Measurements from ENCODE around the gene PCED1B. TPM values are rescaled to one million over a fixed set of nuclear protein-coding genes. Genes with fewer than 3 reads are reported as not detected.
"Not testable (repeated sequence)": the region's sequence is repeated elsewhere in the genome, so short reads cannot be mapped to it uniquely, and the experiment has no call there.

The PCED1B gene
- total and polyA plus RNA-seq, 2 experiments from 2014 or later: 5.1 to 6.6 TPM

- not testable (repeated sequence) for H3F3A ChIP-seq (replicated peaks; ENCODE audit: low read depth); DNase-seq (ENCODE audit: low spot score); H3K4me3 Mint-ChIP-seq; H3K4me1 ChIP-seq (ENCODE audit: insufficient read depth); H3K27me3 ChIP-seq (ENCODE audit: insufficient read depth); H3K4me2 ChIP-seq; H3K36me3 ChIP-seq (ENCODE audit: insufficient read depth); H3K4me3 ChIP-seq; ATAC-seq; H3K79me2 ChIP-seq (replicated peaks; ENCODE audit: insufficient read depth); H3K4me1 Mint-ChIP-seq; H3K27ac Mint-ChIP-seq; H4K20me1 ChIP-seq (replicated peaks; ENCODE audit: insufficient read depth); H3K27me3 Mint-ChIP-seq (ENCODE audit: insufficient read depth, low read depth, poor library complexity); H2AFZ ChIP-seq; H3K27ac ChIP-seq (ENCODE audit: low read depth); H3K9me2 ChIP-seq (ENCODE audit: insufficient read depth)
- peaks cover 19% of the 10 kb centered on the region for H3K9me3 Mint-ChIP-seq
- peaks cover 11% of the 10 kb centered on the region for H3K36me3 Mint-ChIP-seq (ENCODE audit: low read depth)
Observed at GRCh38 chr12:47170281-47170680, 90.9 kb downstream of the PCED1B start.

- no peaks in the 10 kb centered on the region for H4K20me1 ChIP-seq (replicated peaks; ENCODE audit: insufficient read depth)
- no peak overlapping the region for H3K27ac ChIP-seq (ENCODE audit: low read depth)
- H3K27ac Mint-ChIP-seq: no peak overlapping the region
- H3K4me3 ChIP-seq: no peak overlapping the region
- DNase-seq (ENCODE audit: low spot score): no peak
- H3K9me3 Mint-ChIP-seq: no peaks in the 10 kb centered on the region
- no peaks in the 10 kb centered on the region for H3K36me3 ChIP-seq (ENCODE audit: insufficient read depth)
- H3K36me3 Mint-ChIP-seq (ENCODE audit: low read depth): no peaks in the 10 kb centered on the region
- H2AFZ ChIP-seq: no peak overlapping the region
- H3K27me3 ChIP-seq (ENCODE audit: insufficient read depth): no peaks in the 10 kb centered on the region
- no peaks in the 10 kb centered on the region for H3F3A ChIP-seq (replicated peaks; ENCODE audit: low read depth)
- no peak overlapping the region for H3K4me2 ChIP-seq
- no peaks in the 10 kb centered on the region for H3K27me3 Mint-ChIP-seq (ENCODE audit: insufficient read depth, low read depth, poor library complexity)
- H3K4me1 ChIP-seq (ENCODE audit: insufficient read depth): no peaks in the 10 kb centered on the region
- H3K4me1 Mint-ChIP-seq: no peaks in the 10 kb centered on the region
- no peaks in the 10 kb centered on the region for H3K79me2 ChIP-seq (replicated peaks; ENCODE audit: insufficient read depth)
- H3K9me2 ChIP-seq (ENCODE audit: insufficient read depth): no peaks in the 10 kb centered on the region
- no peak overlapping the region for H3K4me3 Mint-ChIP-seq
- TF ChIP-seq POLR2AphosphoS5 (IDR thresholded peaks at IDR 0.05; ENCODE audit: low read depth) (no peak), JUNB (IDR thresholded peaks at IDR 0.05; ENCODE audit: unreplicated experiment) (no peak), ZNF331 (CRISPR knock-in tag; IDR thresholded peaks at IDR 0.05; ENCODE audit: low read depth) (no peak), EZH2phosphoT487 (IDR thresholded peaks at IDR 0.05; ENCODE audit: unreplicated experiment) (no peak), CTCF (conservative IDR thresholded peaks at IDR 0.05; ENCODE audit: low read depth in 2 of 2) (no peak), EZH2 (IDR thresholded peaks at IDR 0.05; ENCODE audit: low read depth, unreplicated experiment) (no peak), ETS1 (IDR thresholded peaks at IDR 0.05) (no peak), NANOG (IDR thresholded peaks at IDR 0.05; ENCODE audit: borderline replicate concordance) (no peak), ZNF114 (CRISPR knock-in tag; IDR thresholded peaks at IDR 0.05) (no peak), STAT1 (IDR thresholded peaks at IDR 0.05; ENCODE audit: unreplicated experiment) (no peak)
- ATAC-seq: no peak
Observed at GRCh38 chr12:47178014-47178413, 98.6 kb downstream of the PCED1B start.

GRCh38 chr12:47182164-47182938 lies 102.9 kb downstream of the PCED1B start:
- not testable (repeated sequence) for ATAC-seq; H4K20me1 ChIP-seq (replicated peaks; ENCODE audit: insufficient read depth); H3K36me3 Mint-ChIP-seq (ENCODE audit: low read depth); H3K9me3 Mint-ChIP-seq; H3K36me3 ChIP-seq (ENCODE audit: insufficient read depth); H3K27ac Mint-ChIP-seq; H3K79me2 ChIP-seq (replicated peaks; ENCODE audit: insufficient read depth); H3K27me3 Mint-ChIP-seq (ENCODE audit: insufficient read depth, low read depth, poor library complexity); H3K27ac ChIP-seq (ENCODE audit: low read depth); H3K4me2 ChIP-seq; H3K4me3 Mint-ChIP-seq; H3K4me1 ChIP-seq (ENCODE audit: insufficient read depth); H3K4me1 Mint-ChIP-seq; H3K4me3 ChIP-seq; H3K9me2 ChIP-seq (ENCODE audit: insufficient read depth); H3K27me3 ChIP-seq (ENCODE audit: insufficient read depth); H3F3A ChIP-seq (replicated peaks; ENCODE audit: low read depth); DNase-seq (ENCODE audit: low spot score)
- peak overlapping the region; percentile 45; the same call in 1 of the 2 replicates for H2AFZ ChIP-seq

All from GM23338 (cell line).